A549 treated with CORT108297 at 1 μM for 4 hours (cell line): Measurements from ENCODE around the gene MBP. TPM values are rescaled to one million over a fixed set of nuclear protein-coding genes. Genes with fewer than 3 reads are reported as not detected.

Experiments used
- total RNA-seq: library from RNA; stranded (reverse); fragments of 200-300 nt; extraction: Qiagen RNA extraction; gene quantifications from 5 replicates; pipeline ENCODE4 v1.2.3, GENCODE V29; 2022

The MBP gene
- 20.7 to 29.7 TPM (median 23.3 TPM) in 5 replicates for total RNA-seq

GRCh38 chr18:77132369-77133050 is at the start of gene MBP:
MBP (minus strand) TSS chr18:77132783; CDS start chr18:77105261, 27,522 bp downstream.

Other genes starting within 250 kb of the MBP start
- gene GALR1, start 117.1 kb upstream of the MBP start, total RNA-seq = not detected in 5 replicates